Retina (tissue), 1 donor: ENCODE results near the gene PLBD2.

ENCODE experiments used
- DNase-seq: peaks from one replicate; pipeline ENCODE4 v3.0.0-alpha.2; 2016

The PLBD2 gene

GRCh38 chr12:113422030-113422885 lies 63.9 kb downstream of the PLBD2 start, which contains the start of gene SDSL:
TSS of gene SDSL (plus strand) at chr12:113422380. CDS start at chr12:113427983, 5,603 bp downstream.
- peak; percentile 48 for DNase-seq

GRCh38 chr12:113422886-113423669 lies 64.7 kb downstream of the PLBD2 start:
- no peak for DNase-seq

- DNase-seq: no peak
Observed at GRCh38 chr12:113424456-113424855, 66.1 kb downstream of the PLBD2 start.

- DNase-seq: peak; percentile 76
Observed at GRCh38 chr12:113424915-113425823, 66.8 kb downstream of the PLBD2 start.

GRCh38 chr12:113425960-113426453 lies 67.6 kb downstream of the PLBD2 start:
- no peak for DNase-seq

- no peak for DNase-seq
Observed at GRCh38 chr12:113427882-113428281, 69.5 kb downstream of the PLBD2 start.

GRCh38 chr12:113428482-113428881 lies 70.1 kb downstream of the PLBD2 start:
- DNase-seq: no peak

- DNase-seq: no peak
Observed at GRCh38 chr12:113432986-113433385, 74.6 kb downstream of the PLBD2 start.

GRCh38 chr12:113435367-113435766 lies 77.0 kb downstream of the PLBD2 start:
- no peak for DNase-seq

- DNase-seq: no peak
Observed at GRCh38 chr12:113436586-113436985, 78.2 kb downstream of the PLBD2 start.

- DNase-seq: no peak
Observed at GRCh38 chr12:113436993-113437728, 78.8 kb downstream of the PLBD2 start.

GRCh38 chr12:113437729-113438100 lies 79.3 kb downstream of the PLBD2 start:
- DNase-seq: no peak

GRCh38 chr12:113438523-113439300 lies 80.3 kb downstream of the PLBD2 start:
- no peak for DNase-seq

GRCh38 chr12:113439301-113439597 lies 80.9 kb downstream of the PLBD2 start:
- no peak for DNase-seq

- peak; percentile 71 for DNase-seq
Observed at GRCh38 chr12:113439606-113440030, 81.2 kb downstream of the PLBD2 start.

GRCh38 chr12:113440336-113440735 lies 81.9 kb downstream of the PLBD2 start:
- no peak for DNase-seq
